Stimulated activated memory B cell treated with anti-CD40 and anti-IgM and Interleukin-4, amounts not matched to agents 10 μg/mL and 1 μg/mL and 100 μg/mL, for 72 hours (primary cell): ENCODE results near the gene MAB21L4.

Source experiments
- ATAC-seq: fragments of 150-1000 bp; cut with Tn5 transposase; 2 replicates; pipeline ENCODE4 v1.10.0; 2021
- H3K27ac Mint-ChIP-seq: one replicate; pipeline ENCODE4 v1.8.0; 2022; ENCODE audit warnings: mild to moderate bottlenecking, mixed read lengths
- H3K27me3 Mint-ChIP-seq: one replicate; pipeline ENCODE4 v1.8.0; 2022; ENCODE audit warnings: mixed read lengths
- H3K36me3 Mint-ChIP-seq: one replicate; pipeline ENCODE4 v1.8.0; 2022; ENCODE audit warnings: mixed read lengths
- H3K4me1 Mint-ChIP-seq: one replicate; pipeline ENCODE4 v1.8.0; 2022; ENCODE audit warnings: mixed read lengths
- H3K4me3 Mint-ChIP-seq: one replicate; pipeline ENCODE4 v1.8.0; 2022; ENCODE audit warnings: mild to moderate bottlenecking, moderate library complexity, mixed read lengths
- H3K9me3 Mint-ChIP-seq: one replicate; pipeline ENCODE4 v1.8.0; 2022; ENCODE audit warnings: mixed read lengths

MAB21L4 gene

DNA sequence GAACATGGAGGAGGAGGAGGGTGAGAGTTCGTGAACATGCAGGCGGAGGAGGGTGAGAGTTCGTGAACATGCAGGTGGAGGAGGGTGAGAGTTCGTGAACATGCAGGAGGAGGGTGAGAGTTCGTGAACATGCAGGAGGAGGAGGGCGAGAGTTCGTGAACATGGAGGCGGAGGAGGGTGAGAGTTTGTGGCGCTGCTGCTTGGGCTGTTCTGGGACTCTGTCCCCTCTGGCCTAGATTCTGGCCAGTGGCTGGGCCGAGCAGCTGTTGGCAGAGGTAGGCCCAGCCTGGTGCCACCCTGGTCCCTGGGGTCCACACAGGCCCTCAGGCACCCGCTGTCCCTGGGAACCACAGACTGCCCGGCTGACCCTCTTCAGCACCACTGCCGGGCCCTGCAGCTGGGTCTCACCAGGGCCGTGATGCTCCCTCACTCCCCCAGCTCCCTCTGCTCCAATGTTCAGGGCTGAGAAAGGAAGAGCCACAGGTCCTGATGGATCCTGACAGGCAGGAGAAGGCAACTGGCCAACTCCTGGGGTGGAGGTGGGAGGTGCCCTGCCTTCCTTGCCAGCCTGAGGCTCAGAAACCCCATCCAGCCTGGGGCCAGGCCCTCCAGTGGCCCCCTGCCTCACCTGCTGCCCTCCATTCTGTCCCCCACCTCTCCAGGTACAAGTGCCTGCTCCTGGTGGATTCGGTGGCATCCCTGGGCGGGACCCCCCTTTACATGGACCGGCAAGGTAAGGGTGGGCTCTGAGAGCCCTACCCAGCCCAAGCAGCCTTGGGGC, 23.4 kb downstream of the MAB21L4 start:
- no peak for ATAC-seq
- H3K4me1 Mint-ChIP-seq, result no peaks in the 10 kb centered on the region
- no peak overlapping the region for H3K4me3 Mint-ChIP-seq
- no peak overlapping the region for H3K27ac Mint-ChIP-seq
- H3K9me3 Mint-ChIP-seq, result no peaks in the 10 kb centered on the region
- peaks cover 35% of the 10 kb centered on the region for H3K27me3 Mint-ChIP-seq
- H3K36me3 Mint-ChIP-seq, result no peaks in the 10 kb centered on the region

- Mint-ChIP-seq H3K9me3 (no peaks in the 10 kb centered on the region), H3K27me3 (peaks cover 45% of the 10 kb centered on the region), H3K36me3 (no peaks in the 10 kb centered on the region), H3K4me1 (no peaks in the 10 kb centered on the region), H3K4me3 (no peak overlapping the region), H3K27ac (no peak overlapping the region)
- no peak for ATAC-seq
Observed at GRCh38 chr2:240871071-240871958, 24.6 kb downstream of the MAB21L4 start.

DNA sequence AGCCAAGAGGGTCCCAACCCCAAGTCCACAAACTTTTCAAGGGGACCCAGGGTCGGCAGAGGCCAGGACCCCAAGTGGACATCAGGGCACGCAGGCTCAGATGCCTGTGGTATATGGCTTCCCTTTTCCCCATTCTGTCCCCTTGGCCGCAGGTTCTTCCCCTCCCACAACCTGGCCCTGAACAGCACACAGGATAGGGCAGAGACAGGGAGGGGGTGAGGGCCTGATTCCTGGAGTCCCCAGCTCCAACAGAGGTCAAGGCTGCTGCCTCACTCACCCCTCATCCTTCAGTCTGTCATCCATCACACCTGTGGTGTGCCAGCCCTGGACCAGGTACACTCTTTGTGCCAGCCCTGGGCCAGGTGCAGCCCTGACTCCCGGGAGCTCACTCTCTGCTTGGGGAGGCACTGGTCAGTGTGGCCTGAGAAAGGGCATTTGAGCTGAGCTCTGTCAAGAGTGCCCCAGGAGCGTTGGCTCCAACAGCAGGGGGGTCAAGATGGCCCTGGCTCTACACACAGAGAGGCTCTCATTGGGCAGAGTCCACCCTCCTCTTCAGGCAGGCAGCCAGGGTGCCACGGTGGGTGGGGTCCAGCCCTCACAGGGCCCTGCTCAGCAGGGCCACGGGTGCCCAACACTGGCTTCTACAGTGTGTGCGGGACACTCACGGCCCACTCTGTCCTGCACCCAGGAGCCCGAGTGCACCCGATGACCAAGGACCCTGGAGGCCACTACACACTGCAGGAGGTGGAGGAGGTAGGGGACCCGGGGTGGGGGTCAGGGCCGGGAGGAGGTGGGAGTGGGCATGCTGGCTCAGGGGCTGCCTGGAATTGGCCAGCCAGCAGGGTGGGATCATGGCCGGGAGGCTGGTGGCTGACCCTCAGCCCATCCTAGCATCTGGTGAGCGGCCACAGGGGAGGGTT, 25.7 kb downstream of the MAB21L4 start:
- no peaks in the 10 kb centered on the region for H3K4me1 Mint-ChIP-seq
- no peak overlapping the region for H3K27ac Mint-ChIP-seq
- no peaks in the 10 kb centered on the region for H3K36me3 Mint-ChIP-seq
- no peaks in the 10 kb centered on the region for H3K9me3 Mint-ChIP-seq
- ATAC-seq, result peak; percentile 22
- no peak overlapping the region for H3K4me3 Mint-ChIP-seq
- peaks cover 45% of the 10 kb centered on the region for H3K27me3 Mint-ChIP-seq

GRCh38 chr2:240869109-240869955, 26.6 kb downstream of the MAB21L4 start:
- no peaks in the 10 kb centered on the region for H3K4me1 Mint-ChIP-seq
- peak; percentile 32 for ATAC-seq
- no peak overlapping the region for H3K4me3 Mint-ChIP-seq
- no peaks in the 10 kb centered on the region for H3K36me3 Mint-ChIP-seq
- no peaks in the 10 kb centered on the region for H3K9me3 Mint-ChIP-seq
- no peak overlapping the region for H3K27ac Mint-ChIP-seq
- peaks cover 36% of the 10 kb centered on the region for H3K27me3 Mint-ChIP-seq

- no peak within 1 kb of the TSS for H3K27ac Mint-ChIP-seq
Observed at GRCh38 chr2:240868286-240869108, 27.5 kb downstream of the MAB21L4 start, which contains the start of gene AGXT. Gene AGXT (plus strand): TSS chr2:240868824. CDS start chr2:240868866, 42 bp downstream.

DNA sequence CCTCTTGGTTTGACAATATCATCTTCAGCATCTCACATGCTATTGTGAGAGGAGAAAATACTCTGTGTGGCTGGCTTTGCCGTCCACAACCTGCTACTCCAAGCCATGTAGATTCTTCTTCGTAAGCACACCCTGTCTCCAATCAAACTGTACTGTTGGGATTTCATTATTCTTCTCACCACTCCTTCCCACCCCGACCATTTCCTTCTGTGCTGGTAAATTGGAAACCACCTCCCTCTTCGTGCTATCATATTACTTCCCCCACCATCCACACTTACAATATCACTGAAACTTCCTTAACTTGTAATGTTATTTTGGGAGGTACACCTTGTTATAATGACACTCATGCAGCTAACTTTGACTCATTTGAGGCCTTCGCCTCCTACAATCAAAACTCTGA, 30.6 kb downstream of the MAB21L4 start:
- Mint-ChIP-seq H3K27ac (no peak overlapping the region), H3K9me3 (no peaks in the 10 kb centered on the region), H3K4me1 (no peaks in the 10 kb centered on the region), H3K4me3 (no peak overlapping the region), H3K27me3 (peaks cover 17% of the 10 kb centered on the region), H3K36me3 (no peaks in the 10 kb centered on the region)
- no peak for ATAC-seq

More at GRCh38 chr2:240868286-240869108, 27.5 kb downstream of the MAB21L4 start, which contains the start of gene AGXT:
- Mint-ChIP-seq H3K36me3 (no peaks in the 10 kb centered on the region), H3K9me3 (no peaks in the 10 kb centered on the region), H3K4me3 (no peak within 1 kb of the TSS), H3K27me3 (peaks cover 34% of the 10 kb centered on the region), H3K4me1 (no peaks in the 10 kb centered on the region)
- peak; percentile 2 for ATAC-seq

DNA sequence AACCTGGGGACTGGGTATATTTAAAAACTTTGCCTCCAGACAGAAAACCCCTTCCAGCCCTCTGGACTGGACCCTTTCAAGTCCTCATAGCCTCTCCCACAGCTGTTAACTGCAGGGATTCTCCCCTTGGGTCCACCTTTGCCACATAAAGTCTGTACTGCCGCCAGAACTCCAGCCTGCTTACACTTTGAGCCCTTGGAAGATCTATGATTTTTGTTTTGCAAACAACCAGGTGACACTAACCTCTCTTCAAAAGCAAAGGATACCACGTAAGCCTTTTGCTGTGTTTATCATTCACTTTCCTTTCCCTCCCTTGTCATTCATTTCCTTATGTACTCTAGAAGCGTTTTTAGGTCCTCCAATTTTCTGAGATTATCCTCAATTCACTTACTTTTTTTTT, 31.5 kb downstream of the MAB21L4 start:
- H3K4me3 Mint-ChIP-seq, result no peak overlapping the region
- no peaks in the 10 kb centered on the region for H3K4me1 Mint-ChIP-seq
- peaks cover 17% of the 10 kb centered on the region for H3K27me3 Mint-ChIP-seq
- H3K9me3 Mint-ChIP-seq, result no peaks in the 10 kb centered on the region
- H3K36me3 Mint-ChIP-seq, result no peaks in the 10 kb centered on the region
- ATAC-seq, result no peak
- H3K27ac Mint-ChIP-seq, result no peak overlapping the region

DNA sequence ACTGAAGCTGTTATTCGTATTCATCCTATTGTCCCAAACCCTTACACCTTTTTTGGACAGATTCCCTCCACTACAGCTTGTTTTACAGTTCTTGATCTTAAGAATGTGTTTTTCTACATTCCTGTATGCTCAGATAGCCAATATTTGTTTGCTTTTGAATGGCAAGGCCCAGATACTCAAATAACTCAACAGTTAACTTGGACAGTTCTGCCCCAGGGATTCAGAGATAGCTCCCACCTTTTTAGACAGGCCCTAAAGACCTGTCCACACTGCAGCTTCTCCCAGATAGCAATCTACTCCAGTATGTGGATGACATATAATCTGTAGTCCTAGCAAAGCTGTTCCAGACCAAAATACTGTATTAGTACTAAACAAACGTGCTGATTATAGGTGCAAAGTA, 34.4 kb downstream of the MAB21L4 start:
- Mint-ChIP-seq H3K4me3 (no peak overlapping the region), H3K27ac (no peak overlapping the region), H3K27me3 (peaks cover 26% of the 10 kb centered on the region)

GRCh38 chr2:240858871-240859270, 37.1 kb downstream of the MAB21L4 start:
- H3K27ac Mint-ChIP-seq, result no peak overlapping the region
- peaks cover 17% of the 10 kb centered on the region for H3K27me3 Mint-ChIP-seq
- ATAC-seq, result no peak
- no peaks in the 10 kb centered on the region for H3K4me1 Mint-ChIP-seq
- H3K9me3 Mint-ChIP-seq, result peaks cover 4% of the 10 kb centered on the region
- no peaks in the 10 kb centered on the region for H3K36me3 Mint-ChIP-seq
- no peak overlapping the region for H3K4me3 Mint-ChIP-seq

More for the DNA sequence above, 34.4 kb downstream of the MAB21L4 start:
- Mint-ChIP-seq H3K36me3 (no peaks in the 10 kb centered on the region), H3K4me1 (no peaks in the 10 kb centered on the region), H3K9me3 (no peaks in the 10 kb centered on the region)
- no peak for ATAC-seq

DNA sequence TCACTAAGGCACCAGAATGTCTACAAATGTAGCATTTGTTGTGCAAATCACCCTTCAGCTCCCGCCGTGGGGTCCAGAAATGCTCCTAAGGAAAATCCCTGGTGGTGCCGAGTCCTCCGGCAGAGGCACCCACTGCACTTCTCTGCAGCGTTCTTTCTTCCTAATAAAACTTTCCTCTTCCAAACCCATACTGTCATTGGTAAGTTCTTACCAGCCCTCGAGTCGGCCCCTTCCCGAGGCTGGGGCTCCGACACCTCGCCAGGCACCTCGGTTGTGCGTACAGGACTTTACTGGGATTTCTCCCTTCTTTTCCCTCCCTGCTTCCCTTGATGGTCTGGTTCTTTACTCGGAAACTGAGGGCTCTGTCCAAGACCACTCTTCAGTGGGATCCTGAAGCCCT, 37.6 kb downstream of the MAB21L4 start:
- ATAC-seq, result no peak
- Mint-ChIP-seq H3K4me1 (no peaks in the 10 kb centered on the region), H3K36me3 (no peaks in the 10 kb centered on the region), H3K4me3 (no peak overlapping the region), H3K9me3 (peaks cover 4% of the 10 kb centered on the region), H3K27ac (no peak overlapping the region), H3K27me3 (peaks cover 17% of the 10 kb centered on the region)

DNA sequence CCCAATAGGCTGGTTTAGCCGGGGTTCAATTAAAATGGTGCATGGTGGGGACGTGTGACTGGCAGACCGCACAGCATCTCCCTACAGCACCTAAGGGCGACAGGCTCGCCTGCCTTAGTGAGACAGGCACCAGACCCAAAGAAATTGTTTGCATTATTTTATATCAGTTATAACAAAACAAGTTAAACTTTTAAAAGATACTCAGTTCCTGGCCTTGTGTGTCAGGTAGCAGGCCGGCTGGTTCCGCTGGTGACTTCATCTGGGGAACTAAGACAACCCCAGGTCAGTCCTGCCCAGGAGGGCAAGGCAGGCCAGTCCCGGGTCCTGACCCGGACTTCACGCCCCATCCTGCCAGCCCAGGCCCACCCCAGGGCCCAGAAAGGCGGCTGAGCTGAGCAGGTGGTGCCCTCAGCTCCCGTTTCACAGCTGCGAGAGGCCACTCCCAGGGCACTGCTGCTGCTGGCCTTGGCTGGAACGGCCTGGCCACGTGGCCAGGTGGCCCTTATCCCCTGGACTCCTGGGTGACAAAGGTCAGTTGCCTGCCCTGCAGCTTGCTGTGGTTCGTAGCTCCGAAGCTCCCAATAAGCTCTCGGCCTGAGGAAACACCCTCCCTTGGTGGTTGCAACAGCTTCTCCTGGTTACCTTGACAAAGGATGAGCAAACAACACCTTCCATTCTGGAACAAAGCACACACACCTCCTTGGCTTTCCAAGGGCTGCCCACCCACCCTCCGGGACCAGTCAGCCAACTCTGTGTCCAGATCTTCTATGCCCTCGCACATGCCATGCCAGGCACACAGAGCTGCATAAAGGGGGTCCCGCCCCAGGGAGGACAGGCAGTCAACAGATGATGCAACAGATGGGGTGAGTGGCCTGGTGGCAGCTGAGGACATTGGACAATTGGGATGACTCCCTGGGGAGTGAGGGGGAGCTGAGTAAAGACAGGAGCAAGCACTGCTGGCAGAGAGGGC, 38.6 kb downstream of the MAB21L4 start:
- no peak for ATAC-seq
- H3K36me3 Mint-ChIP-seq, result no peaks in the 10 kb centered on the region
- peaks cover 4% of the 10 kb centered on the region for H3K9me3 Mint-ChIP-seq
- H3K27ac Mint-ChIP-seq, result no peak overlapping the region
- H3K4me1 Mint-ChIP-seq, result no peaks in the 10 kb centered on the region
- H3K4me3 Mint-ChIP-seq, result no peak overlapping the region
- H3K27me3 Mint-ChIP-seq, result peaks cover 21% of the 10 kb centered on the region

DNA sequence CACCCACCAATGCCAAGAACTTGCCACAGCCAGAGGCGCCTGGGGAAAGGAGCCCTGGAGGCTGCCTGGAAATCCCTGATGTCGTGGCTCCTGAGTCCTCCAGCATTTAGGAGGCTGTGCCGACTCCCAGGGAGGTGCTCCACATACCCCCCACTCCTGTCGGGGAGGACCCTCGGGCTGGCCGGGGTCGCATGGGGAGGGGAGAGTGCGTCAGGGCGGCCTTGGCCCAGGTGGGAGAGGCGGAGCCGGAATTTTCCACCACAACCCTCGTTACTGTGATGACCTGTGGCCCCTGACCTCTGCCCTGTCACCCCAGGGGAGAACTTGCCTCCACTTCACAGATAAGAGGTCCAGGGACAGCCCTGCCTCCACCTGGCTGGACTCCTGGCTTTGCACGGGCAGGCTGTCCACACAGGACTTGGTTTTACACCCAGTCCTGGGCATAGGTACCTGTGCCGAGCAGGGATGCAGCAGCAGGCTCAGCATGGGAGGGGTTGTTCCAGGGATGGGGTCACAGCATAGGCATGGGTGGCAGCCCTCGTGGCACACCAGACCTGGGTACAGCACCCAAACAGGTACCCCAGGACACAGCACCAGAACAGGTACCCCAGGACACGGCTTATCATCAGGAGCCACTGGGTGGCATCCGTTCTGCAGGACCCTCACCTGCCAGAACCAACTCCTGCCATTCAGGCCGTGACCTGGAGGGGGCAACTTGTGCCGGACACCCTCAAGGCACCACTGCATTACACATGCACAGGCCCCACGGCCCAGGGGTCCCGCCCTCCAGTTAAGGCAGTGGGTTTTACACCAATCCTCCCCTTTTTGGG, 39.6 kb downstream of the MAB21L4 start:
- Mint-ChIP-seq H3K4me3 (no peak overlapping the region), H3K4me1 (no peaks in the 10 kb centered on the region), H3K27me3 (peaks cover 30% of the 10 kb centered on the region), H3K9me3 (peaks cover 4% of the 10 kb centered on the region), H3K36me3 (no peaks in the 10 kb centered on the region), H3K27ac (no peak overlapping the region)
- ATAC-seq, result no peak
